DMS153 treated with DMSO at 0.1 percent for 48 hours (cell line): ENCODE measurements around the gene DNASE1L3.
"Not testable (repeated sequence)": the region's sequence is repeated elsewhere in the genome, so short reads cannot be mapped to it uniquely, and the experiment has no call there.

ENCODE experiments used
- DNase-seq: peaks from one replicate; lab custom pipeline; 2025; ENCODE audit not compliant: unreplicated experiment; lab: John Stamatoyannopoulos, UW

Gene DNASE1L3

DNA sequence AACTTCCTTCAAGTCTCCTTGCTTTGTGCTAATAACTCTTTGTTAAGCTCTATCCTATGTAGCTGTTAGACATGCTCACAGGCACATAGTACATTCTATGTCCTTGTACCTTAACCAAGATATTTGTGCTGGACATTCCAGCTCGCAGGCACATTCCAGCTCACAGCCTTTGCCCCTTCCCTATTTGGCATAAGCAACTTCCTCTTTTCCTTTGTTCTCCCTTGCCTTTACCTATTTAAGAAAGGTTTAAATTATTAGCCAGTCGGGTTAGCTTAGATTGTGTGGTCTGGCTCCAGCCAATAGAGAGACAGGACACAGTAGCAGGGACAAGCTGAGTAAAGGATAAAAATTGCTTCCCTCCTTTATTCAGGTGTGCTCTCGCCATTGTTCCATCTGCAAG is 9.3 kb downstream of the DNASE1L3 start:
- DNase-seq: not testable (repeated sequence)

DNA sequence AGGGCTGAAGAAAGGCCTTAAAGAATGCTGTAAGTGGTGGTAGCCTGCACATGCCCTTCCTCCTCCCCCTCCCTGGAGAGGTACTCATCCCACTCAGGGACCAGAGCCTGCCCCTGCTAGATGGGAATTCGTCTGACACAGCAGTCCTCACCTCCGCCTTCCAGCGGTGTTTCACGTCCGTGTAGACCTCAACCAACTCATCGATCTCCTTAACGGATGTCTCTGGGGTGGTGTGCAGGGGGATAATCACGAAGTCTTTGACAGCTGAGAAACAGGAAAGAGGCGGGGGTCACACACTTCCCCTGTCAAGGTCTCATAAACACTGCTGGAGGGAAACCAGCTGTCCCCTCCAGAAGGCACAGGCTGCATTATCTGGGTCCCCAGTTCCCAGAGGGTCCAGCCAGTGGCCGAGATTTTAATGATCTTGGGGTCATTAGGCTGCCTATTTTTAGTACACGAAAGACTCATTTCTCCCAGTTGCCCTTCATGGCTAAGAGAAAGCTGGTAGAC is 9.9 kb downstream of the DNASE1L3 start:
- DNase-seq: no peak

DNA sequence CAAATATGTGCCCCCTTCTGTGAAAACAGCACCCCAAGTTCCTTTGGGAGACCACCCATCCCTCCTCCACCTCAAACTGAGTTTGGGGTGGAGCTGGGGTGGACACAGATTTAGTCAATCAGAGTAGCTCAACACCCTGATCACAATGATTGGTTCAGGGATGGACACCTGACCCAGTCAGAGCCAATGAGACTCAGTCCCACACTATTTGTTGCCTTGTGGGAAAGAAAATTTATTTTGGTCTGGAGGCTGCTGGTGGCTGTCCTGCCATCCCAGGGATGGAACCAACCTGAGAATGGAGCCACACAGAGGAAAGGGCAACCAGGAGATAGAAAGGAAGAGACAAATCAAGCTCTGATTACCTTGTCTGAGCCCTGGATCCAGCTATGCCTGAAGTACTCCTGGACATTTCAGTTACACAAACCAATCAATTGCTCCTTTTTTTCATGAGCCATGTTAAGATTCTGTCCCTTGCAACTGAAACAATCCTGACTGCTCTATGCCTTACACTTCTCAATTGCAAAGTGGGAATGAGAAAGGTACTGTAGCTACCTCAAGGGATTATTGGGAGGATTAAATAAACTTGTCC is 10.6 kb downstream of the DNASE1L3 start:
- DNase-seq: no peak

DNA sequence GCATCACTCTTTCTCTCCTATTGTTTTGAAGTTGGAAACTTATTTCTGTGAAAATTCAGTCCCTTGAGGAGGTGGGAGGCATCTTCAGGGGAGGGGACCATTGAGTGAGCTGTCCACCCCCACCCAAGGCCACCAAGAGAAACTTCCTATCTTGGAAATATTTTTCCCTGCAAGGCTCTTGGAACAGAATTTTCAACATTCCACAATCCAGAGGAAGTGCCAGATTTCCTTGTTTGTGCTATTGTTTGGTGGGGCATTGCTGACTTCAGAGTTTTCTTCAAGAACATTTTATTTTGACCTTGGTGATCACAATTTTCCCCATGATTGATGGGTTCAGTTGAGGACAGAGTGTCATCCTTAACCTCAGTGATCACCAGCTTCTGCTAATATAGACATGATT is 12.0 kb downstream of the DNASE1L3 start:
- no peak for DNase-seq

DNA sequence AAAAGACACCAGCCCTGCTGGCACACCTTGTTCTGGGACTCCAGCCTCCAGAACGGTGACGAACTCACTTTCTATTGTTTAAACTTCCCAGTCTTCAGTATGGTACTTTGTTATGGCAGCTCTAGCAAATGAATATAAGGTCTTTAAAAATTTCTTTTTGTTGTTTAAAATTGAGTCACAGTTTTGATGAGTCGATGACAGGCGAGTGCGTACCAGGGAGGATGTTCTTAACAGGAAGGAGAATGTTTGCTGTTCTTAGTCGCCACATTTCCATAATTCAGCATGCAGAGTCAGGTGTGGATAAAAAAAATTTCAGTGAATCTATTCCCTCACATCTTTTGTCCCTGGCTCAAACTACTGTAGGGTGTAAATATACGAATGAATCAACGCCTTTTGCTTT is 12.4 kb downstream of the DNASE1L3 start:
- no peak for DNase-seq

DNA sequence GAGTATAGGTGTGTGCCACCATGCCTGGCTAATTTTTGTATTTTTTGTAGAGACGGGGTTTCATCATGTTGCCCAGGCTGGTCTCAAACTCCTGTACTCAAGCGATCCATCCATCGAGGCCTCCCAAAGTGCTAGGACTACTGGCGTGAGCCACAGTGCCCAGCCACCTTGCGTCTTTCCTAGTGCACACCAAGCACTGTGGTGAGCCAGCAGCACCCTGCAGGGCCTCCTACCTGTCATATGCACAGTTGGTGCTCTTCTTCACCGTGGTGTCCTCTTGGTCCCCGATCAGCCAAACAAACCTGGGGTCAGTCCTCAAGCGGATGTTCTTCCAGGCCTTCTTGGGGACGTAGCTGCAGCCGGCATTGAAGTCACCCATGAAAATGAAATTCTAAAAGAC is 13.2 kb downstream of the DNASE1L3 start:
- DNase-seq: no peak

DNA sequence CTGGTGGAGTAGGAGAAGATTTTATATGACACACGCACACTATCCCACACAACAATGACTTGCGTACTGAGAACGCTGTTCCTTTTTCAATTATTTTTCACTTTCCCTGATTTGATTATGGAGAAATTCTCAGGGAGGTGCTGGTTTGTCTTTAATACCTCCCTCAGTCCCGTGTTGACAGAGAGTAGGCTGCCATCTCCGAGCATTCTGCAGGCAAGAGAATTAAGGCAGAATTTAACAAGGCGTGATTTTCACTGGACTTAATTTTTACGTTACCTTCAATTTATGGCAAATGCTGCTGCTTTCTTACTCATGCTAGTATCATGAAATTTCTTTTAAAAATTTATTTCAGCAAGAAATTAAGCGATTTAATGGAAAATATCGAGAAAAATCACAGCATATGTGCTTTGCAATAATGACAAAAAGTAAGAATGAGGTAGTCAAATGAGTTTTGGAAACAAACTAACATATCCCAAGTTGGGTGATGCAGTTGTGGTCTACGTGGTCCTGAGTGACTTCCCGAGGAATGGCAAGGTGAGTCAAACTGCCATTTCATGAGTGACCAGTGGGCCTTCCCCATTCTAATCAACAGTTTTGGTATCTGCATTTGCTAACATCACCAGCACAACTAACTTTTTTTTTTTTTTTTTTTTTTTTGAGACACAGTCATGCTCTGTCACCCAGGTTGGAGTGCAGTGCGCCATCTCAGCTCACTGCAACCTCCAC is 16.9 kb downstream of the DNASE1L3 start:
- DNase-seq: no peak

DNA sequence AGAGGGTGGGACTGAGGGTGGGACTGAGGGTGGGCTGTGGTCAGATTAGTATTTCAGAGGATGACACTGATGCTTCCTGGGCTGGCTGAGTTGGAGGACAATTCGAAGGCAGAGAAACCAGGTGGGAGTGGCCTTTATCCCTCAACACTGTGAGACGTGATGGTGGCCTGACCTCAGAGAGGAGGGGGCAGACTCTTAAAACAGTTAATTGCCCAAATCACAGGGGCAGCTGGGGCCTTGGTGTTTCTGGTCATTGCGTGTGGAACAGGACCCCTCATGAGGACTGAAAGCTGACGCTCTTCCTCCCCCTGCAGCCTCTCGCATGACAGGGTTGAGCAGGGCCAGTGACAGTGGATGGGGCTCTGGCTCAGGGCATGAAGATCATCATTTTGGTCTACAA is 18.7 kb downstream of the DNASE1L3 start:
- no peak for DNase-seq

DNA sequence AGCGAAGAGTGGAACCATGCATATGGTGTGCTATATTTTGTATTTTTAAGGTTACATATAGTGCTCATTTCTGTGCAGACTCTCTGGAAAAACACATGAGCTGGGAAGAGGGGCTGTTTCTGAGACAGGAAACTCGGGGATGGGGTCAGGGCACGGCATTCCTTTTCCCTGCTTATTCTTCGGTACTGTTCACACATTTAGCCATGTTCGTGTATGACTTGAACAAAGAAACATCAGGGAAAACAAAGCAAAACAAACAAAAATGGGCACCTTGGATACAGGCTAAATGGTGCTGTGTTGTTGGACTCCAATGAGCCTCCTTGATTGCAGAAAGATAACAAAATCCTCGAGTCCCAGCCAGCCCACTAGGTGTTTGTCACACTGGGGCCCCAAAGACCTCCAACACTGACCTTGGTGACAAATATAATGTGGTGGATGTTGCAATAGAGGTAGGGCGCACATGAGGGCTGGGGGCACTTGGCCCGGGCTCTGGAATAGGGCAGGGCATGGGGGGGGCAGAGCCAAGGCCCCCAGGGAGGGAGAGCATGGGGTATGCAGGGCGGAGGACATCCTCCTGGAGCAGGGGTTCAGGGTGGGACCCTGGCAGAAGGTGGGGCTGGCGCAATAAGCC is 19.3 kb downstream of the DNASE1L3 start:
- no peak for DNase-seq

DNA sequence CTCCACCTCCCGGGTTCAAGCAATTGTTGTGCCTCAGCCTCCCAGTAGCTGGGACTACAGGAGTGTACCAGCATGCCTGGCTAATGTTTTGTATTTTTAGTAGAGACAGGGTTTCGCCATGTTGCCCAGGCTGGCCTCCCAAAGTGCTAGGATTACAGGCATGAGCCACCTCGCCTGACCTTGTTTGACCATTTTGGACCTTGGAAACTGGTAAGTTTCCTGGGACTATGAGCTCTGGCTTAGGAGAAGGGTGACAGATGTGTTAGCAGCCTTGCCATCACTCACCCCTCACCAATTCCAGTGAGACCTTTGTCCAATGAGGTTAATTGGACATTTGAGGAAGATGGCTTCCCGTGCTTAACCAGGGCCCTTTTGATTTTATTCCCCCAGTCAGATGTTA is 19.9 kb downstream of the DNASE1L3 start:
- no peak for DNase-seq

DNA sequence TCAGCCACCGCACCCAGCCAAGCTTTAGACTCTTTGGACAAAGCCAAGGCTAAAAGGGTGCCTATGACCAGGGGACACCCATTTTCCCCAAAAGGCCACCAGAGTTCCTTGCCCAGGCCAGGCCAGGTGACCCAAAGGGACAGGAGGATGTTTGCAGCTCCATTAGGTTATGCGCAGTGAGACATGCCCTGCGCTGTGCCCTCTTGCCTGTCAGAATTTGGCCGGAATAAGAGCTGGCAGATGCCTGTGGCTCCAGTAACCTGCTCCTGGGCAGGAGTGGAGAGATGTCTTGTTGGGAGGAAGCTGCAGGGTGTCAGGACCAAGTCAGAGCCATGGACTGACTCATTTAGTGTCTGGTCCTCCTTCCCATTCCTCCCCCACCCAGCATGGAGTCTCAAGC is 20.5 kb downstream of the DNASE1L3 start:
- DNase-seq: no peak

DNA sequence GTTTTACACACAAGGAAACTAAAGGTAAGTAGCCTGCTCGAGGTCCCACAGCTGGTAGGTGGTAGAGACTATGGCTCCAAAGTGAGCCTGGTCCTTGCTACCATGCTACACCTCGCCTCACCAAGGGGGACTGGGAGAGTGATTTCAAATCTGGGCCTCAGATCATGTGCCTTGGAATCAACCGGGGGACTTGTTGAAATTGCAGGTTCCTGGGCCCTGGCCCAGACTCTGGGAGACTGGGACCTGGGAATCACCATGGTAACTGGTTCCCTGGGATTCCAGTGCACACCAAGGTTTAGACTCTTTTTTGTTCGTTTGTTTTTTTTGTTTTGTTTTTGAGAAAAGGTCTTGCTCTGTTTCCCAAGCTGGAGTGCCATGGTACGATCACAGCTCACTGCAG is 21.1 kb downstream of the DNASE1L3 start:
- DNase-seq: no peak

DNA sequence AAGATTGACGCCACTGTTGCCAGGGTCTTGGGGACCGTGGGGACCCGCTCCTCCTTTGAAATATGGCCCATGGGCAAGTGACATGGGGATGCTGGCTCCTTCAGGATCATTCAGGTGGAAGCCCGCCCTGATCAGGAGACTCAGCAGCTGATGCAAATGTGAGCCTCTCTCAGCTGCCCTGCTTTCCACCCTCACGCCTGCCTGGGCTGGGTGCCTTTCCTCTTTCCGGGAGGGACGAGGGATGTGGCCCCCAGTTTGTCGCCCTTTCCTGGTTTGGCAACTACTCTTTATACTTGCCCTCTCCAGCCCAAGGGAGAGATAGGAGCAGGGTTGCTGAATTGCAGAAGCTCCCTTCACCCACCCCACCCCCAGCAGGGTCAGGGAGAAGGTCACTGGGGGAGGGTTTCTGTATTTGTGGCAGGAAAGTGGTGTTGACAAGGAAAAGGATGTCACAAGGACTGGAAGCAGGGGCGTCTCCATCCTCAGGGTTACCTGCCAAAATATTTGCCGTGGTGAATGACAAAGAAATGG is 21.8 kb downstream of the DNASE1L3 start:
- no peak for DNase-seq

DNA sequence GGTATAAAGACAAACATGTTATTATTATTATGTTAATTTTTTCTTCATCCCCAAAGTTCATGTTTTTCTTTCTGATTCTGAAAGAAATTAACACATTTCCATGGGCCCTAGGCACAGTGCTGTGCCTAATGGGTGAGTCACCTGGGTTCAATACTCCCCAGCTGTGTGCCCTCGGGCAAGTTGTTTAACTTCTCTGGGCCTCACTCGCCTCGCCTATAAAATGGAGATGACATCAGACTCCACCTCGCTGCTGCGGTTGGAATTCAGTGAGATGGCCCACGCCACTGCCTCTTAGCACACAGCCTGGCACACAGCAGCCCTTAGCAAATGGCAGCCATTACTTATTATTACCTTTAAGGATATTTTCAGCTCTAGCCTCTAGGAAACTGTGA is 22.6 kb downstream of the DNASE1L3 start:
- no peak for DNase-seq

DNA sequence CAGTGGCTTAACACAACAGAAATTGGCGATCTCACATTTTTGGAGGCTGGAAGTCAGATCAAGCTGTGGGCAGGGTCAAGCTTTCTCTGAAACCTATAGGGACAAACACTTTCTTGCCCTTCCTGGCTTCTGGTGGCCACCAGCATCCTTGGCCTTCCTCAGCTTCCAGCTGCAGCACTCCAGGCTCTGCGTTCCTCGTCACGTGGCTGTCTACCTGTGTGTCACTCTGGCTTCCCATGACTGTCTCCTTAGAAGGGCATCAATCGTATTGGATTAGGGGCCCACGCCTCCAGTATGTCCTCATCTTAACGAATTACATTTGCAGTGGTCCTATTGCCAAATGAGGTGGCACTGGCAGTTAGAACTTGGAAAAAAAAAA is 25.8 kb downstream of the DNASE1L3 start:
- DNase-seq: no peak

DNA sequence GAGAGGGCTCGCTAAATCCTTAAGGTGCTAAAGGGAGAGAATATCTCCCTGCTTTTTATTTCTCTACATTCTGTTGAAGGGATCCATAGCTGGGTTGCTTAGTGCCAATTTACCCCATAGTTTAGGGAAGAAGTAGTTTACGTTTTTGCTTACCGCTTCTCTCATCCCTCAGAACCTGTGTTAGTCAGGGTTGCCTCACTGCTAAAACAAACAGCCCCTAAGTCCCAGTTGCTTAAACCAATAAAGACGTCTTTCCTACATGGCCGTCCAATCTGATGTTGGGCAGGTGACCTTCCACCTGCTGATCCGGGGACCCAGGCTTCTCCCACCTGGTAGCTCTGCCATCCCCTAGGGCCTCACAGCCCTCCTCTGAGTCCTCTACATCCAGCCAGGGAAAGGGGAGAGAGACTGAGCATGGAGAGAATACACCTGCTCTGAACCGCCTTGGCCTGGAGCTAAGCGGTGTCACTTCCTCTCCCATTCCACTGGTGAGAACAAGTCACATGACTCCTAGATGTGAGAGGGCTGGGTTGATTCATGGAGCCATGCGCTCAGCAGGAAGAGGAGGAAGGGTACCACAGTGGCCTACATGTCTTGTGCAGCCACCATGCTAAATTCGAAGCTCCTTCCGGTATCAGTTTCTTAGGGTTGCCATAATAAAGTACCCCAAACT is 26.3 kb downstream of the DNASE1L3 start:
- no peak for DNase-seq

DNA sequence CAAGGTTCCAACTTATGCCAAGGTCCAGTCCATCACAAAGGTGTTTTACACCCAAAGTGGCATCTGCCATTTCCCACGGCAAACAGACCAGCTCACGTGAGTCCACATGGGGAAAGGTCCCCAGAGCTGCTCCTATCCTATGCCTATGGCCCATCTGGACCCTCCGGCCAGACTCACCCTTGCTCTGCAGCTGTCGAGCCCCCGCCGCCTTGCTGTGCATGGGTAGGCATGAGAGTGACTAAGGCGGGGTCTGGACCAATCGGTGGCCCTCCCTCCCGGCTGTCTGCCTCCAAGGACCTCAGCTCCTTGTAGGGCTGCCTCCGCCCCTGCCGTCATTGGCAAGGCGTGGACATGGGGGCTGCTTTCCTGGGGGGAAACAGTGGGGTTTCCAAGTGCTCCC is 26.9 kb downstream of the DNASE1L3 start:
- DNase-seq: no peak

DNA sequence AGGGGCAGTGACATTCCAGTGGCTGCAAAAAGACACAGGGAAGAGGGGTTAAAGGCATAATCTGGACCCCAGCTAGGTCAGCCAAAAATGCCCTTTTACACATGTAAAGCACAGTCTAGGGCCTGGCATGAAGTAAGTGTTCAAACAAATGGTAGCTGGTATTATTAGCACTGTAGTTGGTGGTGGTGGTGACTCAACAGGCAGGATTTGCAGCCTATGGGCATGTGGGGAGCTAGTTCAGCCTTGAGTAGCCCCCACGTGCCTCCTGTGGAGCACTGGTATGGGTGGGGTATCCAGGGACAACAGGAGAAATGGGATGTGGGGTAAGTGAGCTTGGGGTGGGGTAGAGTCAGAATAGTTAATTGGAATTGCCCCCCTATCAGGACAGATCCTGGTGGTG is 27.6 kb downstream of the DNASE1L3 start:
- no peak for DNase-seq

DNA sequence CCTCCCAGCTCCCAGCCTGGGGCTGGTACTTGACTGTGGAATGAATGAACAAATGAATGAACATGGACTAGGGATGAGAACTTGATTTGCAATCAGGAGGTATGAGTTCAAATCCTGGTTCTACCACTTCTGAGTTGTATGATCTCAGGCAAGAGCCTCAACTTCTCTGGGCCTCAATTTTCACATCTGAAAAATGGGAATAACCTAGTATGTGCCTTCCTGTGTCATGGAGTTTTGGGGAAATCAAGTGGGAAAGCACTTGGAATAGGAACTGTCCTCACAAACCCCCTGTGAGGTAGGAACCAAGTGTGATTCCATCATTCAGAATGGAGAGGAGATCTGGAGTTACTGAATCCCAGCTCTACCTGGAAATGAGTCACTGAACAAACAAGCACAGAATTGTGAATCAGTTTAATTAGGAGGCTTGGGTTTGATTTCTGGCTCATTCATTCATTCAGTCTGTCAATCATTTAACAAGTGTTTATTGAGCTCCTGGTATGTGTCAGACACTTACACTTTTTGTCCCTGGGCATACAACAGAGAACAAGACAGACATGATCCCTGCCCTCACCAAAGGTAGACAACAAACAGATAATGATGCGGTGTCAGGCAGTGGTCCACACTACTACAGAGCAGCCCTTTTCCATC is 29.7 kb downstream of the DNASE1L3 start:
- no peak for DNase-seq

DNA sequence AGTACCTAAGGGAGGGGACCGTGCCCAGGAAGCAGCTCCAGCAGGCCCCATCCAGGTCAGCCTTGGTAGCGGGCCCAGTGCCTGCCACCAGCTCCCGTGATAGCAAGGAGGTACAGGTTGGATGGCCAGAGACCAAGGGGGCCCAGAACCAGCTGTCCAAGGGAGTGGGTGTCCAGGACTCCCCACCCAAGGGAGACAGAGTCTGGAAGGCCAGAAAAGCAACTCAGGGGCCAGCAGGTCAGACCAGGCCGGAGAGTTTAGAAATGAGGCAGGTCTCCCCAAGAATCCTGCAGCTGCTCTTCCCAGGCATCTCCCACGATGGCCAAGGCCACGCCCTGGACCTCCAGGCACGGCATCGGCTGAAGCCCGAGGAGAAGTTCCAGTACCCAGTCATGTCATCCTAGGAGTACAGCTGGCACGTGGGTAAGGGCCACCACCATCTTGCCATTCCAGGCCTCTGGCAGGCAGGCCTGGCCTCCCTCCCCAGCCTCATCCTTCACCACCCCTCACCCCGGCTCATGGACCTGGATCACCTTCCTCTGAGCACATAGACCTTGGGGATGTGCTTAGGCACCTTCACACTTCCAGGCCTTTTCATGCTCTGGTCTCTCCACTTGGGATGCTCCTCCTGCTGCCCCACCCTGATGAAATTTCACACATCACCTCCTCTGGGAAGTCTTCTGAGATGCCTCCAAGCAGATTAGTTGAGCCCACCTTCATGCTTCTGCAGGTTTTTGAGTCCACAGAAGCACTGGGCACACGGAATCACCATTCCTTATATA is 30.5 kb downstream of the DNASE1L3 start:
- no peak for DNase-seq
